Lung (tissue), 12 donors: ENCODE measurements around the gene PPP6R3. TPM values are rescaled to one million over a fixed set of nuclear protein-coding genes. Genes with fewer than 3 reads are reported as not detected.
A peak's percentile ranks its signal among the peaks of the same experiment; 100 is the strongest.

Experiments
- ATAC-seq: fragments of 200-7000 bp; cut with Tn5 transposase; one replicate; pipeline ENCODE4 v1.9.1; 2020; ENCODE audit warnings: moderate number of reproducible peaks; ENCODE audit not compliant: insufficient read depth, low FRiP score
- DNase-seq, 3 donors: peaks; one replicate each; pipeline ENCODE4 v3.0.0-alpha.2; 2013 to 2017
- H3K27ac ChIP-seq, 2 donors: one replicate each; pipeline ENCODE4 v1.5.1; 2013; ENCODE audit warnings: mild to moderate bottlenecking in 2 of 2, moderate library complexity in 2 of 2, control low read depth in 1 of 2, inconsistent platforms in 1 of 2, low read depth in 1 of 2, low read length in 1 of 2
- H3K27me3 ChIP-seq, 3 donors: one replicate each; pipeline ENCODE4 v1.5.1; 2013; ENCODE audit warnings: low read length in 2 of 3; ENCODE audit not compliant: control insufficient read depth in 3 of 3, insufficient read depth in 3 of 3
- H3K36me3 ChIP-seq, 4 donors: one replicate each; pipeline ENCODE4 v1.5.1; 2013; ENCODE audit warnings: low read length in 4 of 4, mild to moderate bottlenecking in 1 of 4, moderate library complexity in 1 of 4; ENCODE audit not compliant: control insufficient read depth in 4 of 4, insufficient read depth in 4 of 4
- H3K4me1 ChIP-seq, 5 donors: one replicate each; pipeline ENCODE4 v1.5.1; 2013; ENCODE audit warnings: low read length in 5 of 5, mild to moderate bottlenecking in 2 of 5, moderate library complexity in 1 of 5; ENCODE audit not compliant: control insufficient read depth in 5 of 5, insufficient read depth in 5 of 5
- H3K4me3 ChIP-seq: one replicate; pipeline ENCODE4 v1.5.1; 2013; ENCODE audit warnings: mild to moderate bottlenecking, control low read depth, moderate library complexity
- H3K9ac ChIP-seq, 2 donors: one replicate each; pipeline ENCODE4 v1.5.1; 2013; ENCODE audit warnings: low read length in 2 of 2, control low read depth in 1 of 2; ENCODE audit not compliant: insufficient read depth in 1 of 2
- H3K9me3 ChIP-seq, 4 donors: one replicate each; pipeline ENCODE4 v1.5.1; 2013; ENCODE audit warnings: low read length in 3 of 4, mild to moderate bottlenecking in 1 of 4, moderate library complexity in 1 of 4; ENCODE audit not compliant: control insufficient read depth in 4 of 4, insufficient read depth in 3 of 4
- CTCF ChIP-seq: IDR thresholded peaks from 2 replicates; pipeline ENCODE4 v1.5.1; 2012; ENCODE audit warnings: mild to moderate bottlenecking; ENCODE audit errors: control extremely low read depth, extremely low read depth
- WGBS, 2 donors: extraction: QIAGEN DNeasy Blood & Tissue Kit; methylation state at CpG; one replicate each; pipeline ENCODE4 v1.1.7; 2013; 5-methylcytosine and 5-hydroxymethylcytosine counted together
- polyA plus RNA-seq, 2 donors: library from polyadenylated mRNA; stranded (reverse); fragments of 200-250 nt; gene quantifications; one replicate each; pipeline ENCODE4 v1.2.1, GENCODE V29; 2013
- total RNA-seq, 2 donors: library from RNA; depleted of rRNA in 1 of 2; stranded (reverse); fragments of >200 nt in 1 of 2; gene quantifications; one replicate each; pipeline ENCODE4 v1.2.1, GENCODE V29; 2014 to 2021
- donor health status: control.
- donor health status: control.
- donor health status: Bipolar disorder and iron deficiency.
- donor health status: healthy.
- donor health status: DM: yes; HTN: yes; CAD: no.

Gene PPP6R3
- total and polyA plus RNA-seq, 4 donors: 28.5 to 217 (median 60.7) TPM

- Histone ChIP-seq H3K27ac (no peak overlapping the region), H3K4me1 (peaks cover 0 to 17% (median 0%) of the 10 kb centered on the region in 5 donors), H3K9ac (no peak overlapping the region), H3K27me3 (no peaks in the 10 kb centered on the region), H3K9me3 (no peaks in the 10 kb centered on the region), H3K4me3 (no peak overlapping the region), H3K36me3 (peaks cover 11 to 41% (median 21%) of the 10 kb centered on the region in 4 donors)
- DNase-seq (peak; percentile 20 to 52 (median 49)), ATAC-seq (no peak)
- 57 to 59% methylated on average over 6 of the region's 6 CpGs for WGBS, 2 donors
- peak; percentile 30 for TF ChIP-seq CTCF
Measured at GRCh38 chr11:68584097-68584496, 123.5 kb downstream of the PPP6R3 start.

DNA sequence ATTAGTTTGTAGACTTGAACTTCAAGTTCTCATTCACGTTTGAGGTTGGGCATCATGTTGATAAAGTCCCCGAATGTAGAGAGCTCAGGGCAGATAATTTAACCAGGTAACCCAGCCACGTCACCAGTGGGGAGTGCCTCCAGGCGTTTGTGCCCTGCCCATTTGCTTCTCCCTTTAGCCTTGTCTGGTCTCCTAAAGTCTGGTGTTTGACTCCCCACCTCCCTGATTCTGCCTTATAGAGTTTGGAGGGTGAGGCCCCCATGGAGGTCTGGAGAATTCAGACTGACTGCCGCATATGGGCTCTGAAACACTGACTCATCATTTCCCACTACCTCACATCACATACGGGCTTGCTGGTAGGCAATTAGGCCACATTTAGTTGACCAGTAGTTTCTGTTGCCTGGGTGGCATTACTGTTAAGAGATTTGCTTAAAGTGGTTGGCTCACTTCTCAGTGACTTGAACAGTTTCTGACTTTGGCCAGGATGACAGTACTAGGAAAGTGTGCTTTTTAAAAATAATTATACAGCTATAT lies 124.5 kb downstream of the PPP6R3 start:
- Histone ChIP-seq H3K27ac (no peak overlapping the region), H3K36me3 (peaks cover 9 to 42% (median 21%) of the 10 kb centered on the region in 4 donors), H3K9ac (no peak overlapping the region), H3K4me3 (no peak overlapping the region), H3K4me1 (peaks cover 0 to 17% (median 0%) of the 10 kb centered on the region in 5 donors), H3K27me3 (no peaks in the 10 kb centered on the region), H3K9me3 (no peaks in the 10 kb centered on the region)
- ATAC-seq (no peak), DNase-seq (no peak)
- WGBS, 2 donors: 74 to 84% methylated on average over 6 of the region's 6 CpGs
- no peak for TF ChIP-seq CTCF

- peaks cover 0 to 2% (median 0%) of the 10 kb centered on the region in 4 donors for H3K9me3 ChIP-seq
- no peak overlapping the region for H3K4me3 ChIP-seq
- no peak overlapping the region for H3K9ac ChIP-seq
- no peaks in the 10 kb centered on the region for H3K4me1 ChIP-seq
- no peak overlapping the region for H3K27ac ChIP-seq
- no peak for TF ChIP-seq CTCF
- 86 to 97% methylated on average over 7 of the region's 7 CpGs for WGBS, 2 donors
- peaks cover 26 to 45% (median 32%) of the 10 kb centered on the region in 4 donors for H3K36me3 ChIP-seq
- ATAC-seq: no peak
- H3K27me3 ChIP-seq: no peaks in the 10 kb centered on the region
- DNase-seq: no peak
Measured at GRCh38 chr11:68589547-68590216, 129.1 kb downstream of the PPP6R3 start.
